A549 (cell line): ENCODE data around the gene FAM221A. TPM values are rescaled to one million over a fixed set of nuclear protein-coding genes. Genes with fewer than 3 reads are reported as not detected.

Source experiments
- ATAC-seq, 2 experiments: fragments of 200-7000 bp in 1 of 2; fragments of >200 bp in 1 of 2; cut with Nextera tagmentation in 1 of 2; cut with Tn5 transposase in 1 of 2; 3 replicates each; pipeline versions ENCODE4 v1.8.0 to v1.9.1; 2018 to 2020; ENCODE audit warnings: mild to moderate bottlenecking in 1 of 2, moderate library complexity in 1 of 2
- CTCF ChIA-PET: fragments of 300-600 bp; sonication (Branson Sonifier 250); formaldehyde crosslinking; extraction: SDS; loops from one replicate; lab custom pipeline; 2021; ENCODE audit warnings: antibody characterized with exemption, inconsistent platforms; lab: Yijun Ruan, JAX
- POLR2A ChIA-PET: fragments of 350-600 bp; formaldehyde crosslinking; extraction: SDS; loops from one replicate; lab custom pipeline; 2021; ENCODE audit warnings: antibody characterized with exemption, inconsistent platforms; lab: Yijun Ruan, JAX
- DNase-seq, 2 experiments: peaks; one replicate each; pipeline versions ENCODE4 v3.0.0 to v3.0.0-alpha.2; 2011 to 2016; ENCODE audit warnings: low read depth in 1 of 2, low spot score in 1 of 2
- FAIRE-seq: peaks from 2 replicates; lab custom pipeline; 2011; peaks lifted over from hg19 to GRCh38; lab: Jason Lieb, UNC
- H3K27ac ChIP-seq, 2 experiments: fragments of >200 bp; sonication (Bioruptor Twin); formaldehyde crosslinking; 3 replicates each; pipeline ENCODE4 v1.5.1; 2016 to 2017
- H3K4me1 ChIP-seq: fragments of >200 bp; sonication (Bioruptor Twin); formaldehyde crosslinking; 3 replicates; pipeline ENCODE4 v1.6.1; 2016
- H3K4me2 ChIP-seq: fragments of >200 bp; sonication (Bioruptor Twin); formaldehyde crosslinking; 3 replicates; pipeline ENCODE4 v1.6.1; 2016
- H3K4me3 ChIP-seq: fragments of >200 bp; sonication (Bioruptor Twin); formaldehyde crosslinking; 3 replicates; pipeline ENCODE4 v1.5.1; 2016
- H3K9me3 ChIP-seq: fragments of >200 bp; sonication (Bioruptor Twin); formaldehyde crosslinking; 3 replicates; pipeline ENCODE4 v1.6.1; 2016
- CBX2 ChIP-seq: fragments of 200-600 bp; sonication (generic); IDR thresholded peaks from 2 replicates; pipeline ENCODE4 v1.6.1; 2016; ENCODE audit warnings: low read depth, mild to moderate bottlenecking, borderline replicate concordance
- CTCF ChIP-seq: fragments of >200 bp; sonication (Bioruptor Twin); formaldehyde crosslinking; IDR thresholded peaks from 3 replicates; pipeline ENCODE4 v1.5.1; 2016
- E2F6 ChIP-seq: IDR thresholded peaks from 2 replicates; pipeline ENCODE4 v1.6.1; 2012; ENCODE audit warnings: low read depth, borderline replicate concordance
- ELK1 ChIP-seq: fragments of 150-350 bp; IDR thresholded peaks from 2 replicates; pipeline ENCODE4 v1.6.1; 2014; ENCODE audit warnings: low read depth, mild to moderate bottlenecking, low read length
- FOSL2 ChIP-seq, 2 experiments: fragments of 450-650 bp in 1 of 2; fragments of >200 bp in 1 of 2; sonication (Bioruptor Twin) in 1 of 2; formaldehyde crosslinking; IDR thresholded peaks; 2 replicates each; pipeline versions ENCODE4 v1.5.0 to v1.6.1; 2016 to 2020; ENCODE audit warnings: mild to moderate bottlenecking in 1 of 2, moderate library complexity in 1 of 2
- FOXS1 ChIP-seq: fragments of 250-450 bp; sonication (Bioruptor Pico); IDR thresholded peaks from 2 replicates; pipeline ENCODE4 v1.5.0; 2020; ENCODE audit warnings: mild to moderate bottlenecking, moderate library complexity
- HMGXB4 ChIP-seq: fragments of 250-450 bp; sonication (Bioruptor Pico); IDR thresholded peaks from 2 replicates; pipeline ENCODE4 v1.5.0; 2021; ENCODE audit warnings: mild to moderate bottlenecking, moderate library complexity, borderline replicate concordance
- JUNB ChIP-seq: fragments of >200 bp; sonication (Bioruptor Twin); formaldehyde crosslinking; IDR thresholded peaks from 2 replicates; pipeline ENCODE4 v1.6.1; 2016
- NPAS2 ChIP-seq: fragments of 250-450 bp; sonication (Bioruptor Pico); IDR thresholded peaks from 2 replicates; pipeline ENCODE4 v1.8.0; 2022; ENCODE audit warnings: mild to moderate bottlenecking, moderate library complexity, borderline replicate concordance
- RAD21 ChIP-seq, 2 experiments: fragments of >200 bp in 1 of 2; sonication (Bioruptor Twin) in 1 of 2; formaldehyde crosslinking in 1 of 2; IDR thresholded peaks in 1 of 2; conservative IDR thresholded peaks in 1 of 2; 2 replicates in 1 of 2; 3 replicates in 1 of 2; pipeline ENCODE4 v1.6.1; 2012 to 2018; ENCODE audit warnings: inconsistent platforms in 1 of 2
- SMC3 ChIP-seq: fragments of >200 bp; sonication (Bioruptor Twin); formaldehyde crosslinking; IDR thresholded peaks from 3 replicates; pipeline ENCODE4 v1.6.1; 2018; ENCODE audit warnings: inconsistent platforms
- WGBS: methylation state at CpG from one replicate; pipeline ENCODE4 v1.1.6; 2017; ENCODE audit errors: missing lambda C conversion rate; 5-methylcytosine and 5-hydroxymethylcytosine counted together
- polyA plus RNA-seq, 4 experiments: library from polyadenylated mRNA; depleted of rRNA in 3 of 4; stranded (reverse); fragments of >200 nt; fragmentation: RNase III in 1 of 4; extraction: RNeasy Plus Mini Kit Qiagen cat#74134 plus additional on column Dnase treatment in 1 of 4; gene quantifications; 2 replicates in 3 of 4; 3 replicates in 1 of 4; pipeline ENCODE4 v1.2.3, GENCODE V29; 2011 to 2017

FAM221A gene
- polyA plus RNA-seq, 2 of the 4 experiments (the other 2 are of a cell fraction), result 0.94 to 1.8 TPM

- TF ChIP-seq ELK1, result no peak
These were observed 30.0 kb downstream of the FAM221A start, which contains the start of gene STK31 (continued) for GRCh38 chr7:23710000-23710399.

- POLR2A ChIA-PET, result no interaction called here
- no peaks in the 10 kb centered on the region for H3K9me3 ChIP-seq
- ATAC-seq (peak; percentile 61 to 83; a peak in 3 of 6 replicates), DNase-seq (peak; percentile 54 to 64), FAIRE-seq (peak; percentile 84)
- CTCF ChIA-PET, result interaction anchor here (0.6 to 7.3 kb wide), 28 partner anchors 8 to 1388 kb away, joined by 3 to 115 read pairs (median 4); partner anchors contain the start of gene FAM221A
- H3K27ac ChIP-seq, result no peak overlapping the region
- TF ChIP-seq RAD21 (conservative IDR thresholded peaks at IDR 0.05 in 1 of 2, IDR thresholded peaks at IDR 0.05 in 1 of 2), result peak; percentile 90 to 95
- no peak for TF ChIP-seq E2F6
- TF ChIP-seq CBX2, result no peak
- peak; percentile 92 for TF ChIP-seq SMC3
- TF ChIP-seq CTCF, result peak; percentile 96
- no peak for TF ChIP-seq NPAS2 (CRISPR knock-in tag)
- H3K4me1 ChIP-seq, result peaks cover 27% of the 10 kb centered on the region
- peak overlapping the region; percentile 51 for H3K4me2 ChIP-seq
- H3K4me3 ChIP-seq, result no peak overlapping the region
- 16% methylated on average over 8 of the region's 8 CpGs for WGBS
These were observed 32.6 kb downstream of the FAM221A start for GRCh38 chr7:23712368-23713284.

GRCh38 chr7:23713285-23714149 lies 33.5 kb downstream of the FAM221A start:
- WGBS, result 25% methylated on average over 6 of the region's 6 CpGs
- Histone ChIP-seq H3K9me3 (no peaks in the 10 kb centered on the region), H3K4me3 (no peak overlapping the region), H3K4me2 (peak overlapping the region; percentile 51), H3K4me1 (peaks cover 27% of the 10 kb centered on the region), H3K27ac (peak overlapping the region in 1 of 2 experiments; percentile 43; a peak in 2 of 6 replicates)
- FAIRE-seq, result no peak
- ChIA-PET CTCF (interaction anchor here (0.6 to 7.3 kb wide), 17 partner anchors 9 to 1604 kb away, joined by 3 to 115 read pairs (median 3); partner anchors contain the start of gene CCDC126), POLR2A (interaction anchor here (1.4 kb wide), 1 partner anchor 9 kb away, joined by 7 read pairs; no protein-coding TSS in a partner anchor)
- ATAC-seq, result peak; percentile 72 to 91
- peak in 1 of 2 experiments; percentile 30 for DNase-seq
- TF ChIP-seq HMGXB4 (CRISPR knock-in tag), result no peak
- TF ChIP-seq FOSL2 (IDR thresholded peaks at IDR 0.05), result peak; percentile 20; the same call in 1 of the 2 replicates
- TF ChIP-seq FOSL2 (CRISPR knock-in tag; IDR thresholded peaks at IDR 0.05), result peak; percentile 78
- peak; percentile 12; the same call in 1 of the 2 replicates for TF ChIP-seq FOXS1 (CRISPR knock-in tag)
- peak; percentile 32; the same call in 1 of the 2 replicates for TF ChIP-seq JUNB
